Measurements from ENCODE around the gene IL1RAPL1. TPM values are rescaled to one million over a fixed set of nuclear protein-coding genes. Genes with fewer than 3 reads are reported as not detected.

Gene IL1RAPL1
- total RNA-seq, 1 donor from 2014 or later, result 0.16 TPM

DNA sequence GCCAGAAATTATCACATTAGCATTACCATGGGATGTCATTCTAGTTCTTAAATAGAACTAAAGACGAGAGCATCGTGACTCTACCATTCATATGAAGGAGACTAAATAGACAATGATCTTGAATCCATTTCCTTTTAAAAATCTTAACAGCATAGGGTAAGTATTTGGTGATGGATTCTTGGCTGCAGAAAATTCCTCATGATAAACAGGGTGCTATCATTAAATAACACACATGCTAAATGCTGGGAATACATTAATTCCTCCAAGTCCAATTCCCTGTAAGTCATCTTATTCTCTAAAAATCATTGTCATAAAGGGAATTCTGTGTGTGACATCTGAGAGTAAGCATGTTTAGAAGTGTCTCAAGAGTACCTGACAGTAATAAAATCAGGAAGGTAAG, 1157.7 kb downstream of the IL1RAPL1 start:
- no peaks in the 10 kb centered on the region for H3K9me3 ChIP-seq (ENCODE audit: insufficient read depth, low read depth, low read length)
- Mint-ChIP-seq H3K36me3 (ENCODE audit: low read depth, unreplicated experiment) (no peaks in the 10 kb centered on the region), H3K4me3 (ENCODE audit: unreplicated experiment) (no peak overlapping the region), H3K9me3 (ENCODE audit: unreplicated experiment) (no peaks in the 10 kb centered on the region), H3K27me3 (ENCODE audit: low read depth, unreplicated experiment) (no peaks in the 10 kb centered on the region), H3K27ac (ENCODE audit: unreplicated experiment) (no peak overlapping the region), H3K4me1 (ENCODE audit: low read depth, unreplicated experiment) (no peaks in the 10 kb centered on the region)
- no peak overlapping the region for H3K4me2 ChIP-seq (ENCODE audit: low read length)
- H3K4me1 ChIP-seq (ENCODE audit: insufficient read depth, low read length), result no peaks in the 10 kb centered on the region
- no peak overlapping the region for H2AFZ ChIP-seq (ENCODE audit: low read depth, low read length)
- no peak for DNase-seq (ENCODE audit: low read depth)
- H3K27ac ChIP-seq (ENCODE audit: low read depth, low read length), result no peak overlapping the region
- no peaks in the 10 kb centered on the region for H4K20me1 ChIP-seq (ENCODE audit: insufficient read depth, low read length)
- H3K4me3 ChIP-seq (ENCODE audit: insufficient read depth, low read depth, low read length), result no peak overlapping the region
- TF ChIP-seq, protein P1, sequence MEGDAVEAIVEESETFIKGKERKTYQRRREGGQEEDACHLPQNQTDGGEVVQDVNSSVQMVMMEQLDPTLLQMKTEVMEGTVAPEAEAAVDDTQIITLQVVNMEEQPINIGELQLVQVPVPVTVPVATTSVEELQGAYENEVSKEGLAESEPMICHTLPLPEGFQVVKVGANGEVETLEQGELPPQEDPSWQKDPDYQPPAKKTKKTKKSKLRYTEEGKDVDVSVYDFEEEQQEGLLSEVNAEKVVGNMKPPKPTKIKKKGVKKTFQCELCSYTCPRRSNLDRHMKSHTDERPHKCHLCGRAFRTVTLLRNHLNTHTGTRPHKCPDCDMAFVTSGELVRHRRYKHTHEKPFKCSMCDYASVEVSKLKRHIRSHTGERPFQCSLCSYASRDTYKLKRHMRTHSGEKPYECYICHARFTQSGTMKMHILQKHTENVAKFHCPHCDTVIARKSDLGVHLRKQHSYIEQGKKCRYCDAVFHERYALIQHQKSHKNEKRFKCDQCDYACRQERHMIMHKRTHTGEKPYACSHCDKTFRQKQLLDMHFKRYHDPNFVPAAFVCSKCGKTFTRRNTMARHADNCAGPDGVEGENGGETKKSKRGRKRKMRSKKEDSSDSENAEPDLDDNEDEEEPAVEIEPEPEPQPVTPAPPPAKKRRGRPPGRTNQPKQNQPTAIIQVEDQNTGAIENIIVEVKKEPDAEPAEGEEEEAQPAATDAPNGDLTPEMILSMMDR (IDR thresholded peaks at IDR 0.05; ENCODE audit: insufficient read depth, low read depth, low read length), result no peak
- no peak for TF ChIP-seq EZH2 (IDR thresholded peaks at IDR 0.05; ENCODE audit: insufficient read depth, low read length)
- no peaks in the 10 kb centered on the region for H3K36me3 ChIP-seq (ENCODE audit: insufficient read depth, low read length)
- no peaks in the 10 kb centered on the region for H3K79me2 ChIP-seq (ENCODE audit: insufficient read depth, low read length)
- FAIRE-seq, result peak; percentile 84
- H3K27me3 ChIP-seq (ENCODE audit: insufficient read depth, low read length), result no peaks in the 10 kb centered on the region
- no peak overlapping the region for H3K9ac ChIP-seq (ENCODE audit: low read length)

- no peak overlapping the region for H3K27ac ChIP-seq (ENCODE audit: low read depth, low read length)
- H3K79me2 ChIP-seq (ENCODE audit: insufficient read depth, low read length), result no peaks in the 10 kb centered on the region
- H3K36me3 ChIP-seq (ENCODE audit: insufficient read depth, low read length), result no peaks in the 10 kb centered on the region
- no peaks in the 10 kb centered on the region for H3K36me3 Mint-ChIP-seq (ENCODE audit: low read depth, unreplicated experiment)
- no peaks in the 10 kb centered on the region for H3K9me3 Mint-ChIP-seq (ENCODE audit: unreplicated experiment)
- H3K27ac Mint-ChIP-seq (ENCODE audit: unreplicated experiment), result no peak overlapping the region
- H4K20me1 ChIP-seq (ENCODE audit: insufficient read depth, low read length), result no peaks in the 10 kb centered on the region
- no peaks in the 10 kb centered on the region for H3K27me3 Mint-ChIP-seq (ENCODE audit: low read depth, unreplicated experiment)
- no peak overlapping the region for H3K4me2 ChIP-seq (ENCODE audit: low read length)
- no peak overlapping the region for H3K9ac ChIP-seq (ENCODE audit: low read length)
- no peak overlapping the region for H3K4me3 ChIP-seq (ENCODE audit: insufficient read depth, low read depth, low read length)
- H3K27me3 ChIP-seq (ENCODE audit: insufficient read depth, low read length), result no peaks in the 10 kb centered on the region
- no peak for TF ChIP-seq EZH2 (IDR thresholded peaks at IDR 0.05; ENCODE audit: insufficient read depth, low read length)
- TF ChIP-seq, protein P1 (IDR thresholded peaks at IDR 0.05; ENCODE audit: insufficient read depth, low read depth, low read length), result no peak
- no peaks in the 10 kb centered on the region for H3K9me3 ChIP-seq (ENCODE audit: insufficient read depth, low read depth, low read length)
- H2AFZ ChIP-seq (ENCODE audit: low read depth, low read length), result no peak overlapping the region
- H3K4me3 Mint-ChIP-seq (ENCODE audit: unreplicated experiment), result no peak overlapping the region
- H3K4me1 Mint-ChIP-seq (ENCODE audit: low read depth, unreplicated experiment), result no peaks in the 10 kb centered on the region
- peak; percentile 89 for FAIRE-seq
- no peaks in the 10 kb centered on the region for H3K4me1 ChIP-seq (ENCODE audit: insufficient read depth, low read length)
- peak; percentile 57 for DNase-seq (ENCODE audit: low read depth)
Observed at GRCh38 chrX:29746326-29746725, 1159.1 kb downstream of the IL1RAPL1 start.

DNA sequence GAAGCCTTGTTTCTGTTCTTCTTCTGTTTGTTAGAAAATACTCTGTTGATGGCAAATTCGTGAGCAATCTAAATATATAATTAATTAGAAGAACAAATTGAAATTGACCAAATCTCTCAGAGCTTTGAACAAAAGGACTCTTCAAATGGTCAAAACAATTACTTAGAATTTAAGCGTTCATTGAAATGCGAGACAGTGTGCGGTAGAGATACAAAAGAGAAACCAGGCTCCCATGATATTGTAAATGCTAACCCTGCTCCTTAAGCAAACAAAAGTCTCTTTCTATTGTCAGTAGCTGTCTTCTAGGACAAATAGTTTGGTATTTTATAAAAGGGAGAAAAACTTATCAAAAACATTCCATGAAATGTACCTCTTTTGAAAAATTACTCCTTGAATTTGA, 1174.8 kb downstream of the IL1RAPL1 start:
- peak; percentile 22 for DNase-seq (ENCODE audit: low read depth)
- H4K20me1 ChIP-seq (ENCODE audit: insufficient read depth, low read length), result no peaks in the 10 kb centered on the region
- H3K4me1 ChIP-seq (ENCODE audit: insufficient read depth, low read length), result no peaks in the 10 kb centered on the region
- Mint-ChIP-seq H3K36me3 (ENCODE audit: low read depth, unreplicated experiment) (no peaks in the 10 kb centered on the region), H3K27ac (ENCODE audit: unreplicated experiment) (no peak overlapping the region), H3K4me3 (ENCODE audit: unreplicated experiment) (no peak overlapping the region), H3K9me3 (ENCODE audit: unreplicated experiment) (no peaks in the 10 kb centered on the region), H3K4me1 (ENCODE audit: low read depth, unreplicated experiment) (peaks cover 2% of the 10 kb centered on the region), H3K27me3 (ENCODE audit: low read depth, unreplicated experiment) (no peaks in the 10 kb centered on the region)
- peak; percentile 43 for FAIRE-seq
- H3K27ac ChIP-seq (ENCODE audit: low read depth, low read length), result no peak overlapping the region
- TF ChIP-seq, protein P1 (IDR thresholded peaks at IDR 0.05; ENCODE audit: insufficient read depth, low read depth, low read length), result no peak
- TF ChIP-seq EZH2 (IDR thresholded peaks at IDR 0.05; ENCODE audit: insufficient read depth, low read length), result no peak
- H3K9me3 ChIP-seq (ENCODE audit: insufficient read depth, low read depth, low read length), result no peaks in the 10 kb centered on the region
- no peak overlapping the region for H3K4me3 ChIP-seq (ENCODE audit: insufficient read depth, low read depth, low read length)
- H2AFZ ChIP-seq (ENCODE audit: low read depth, low read length), result no peak overlapping the region
- peak overlapping the region; percentile 63 for H3K4me2 ChIP-seq (ENCODE audit: low read length)
- no peak overlapping the region for H3K9ac ChIP-seq (ENCODE audit: low read length)
- no peaks in the 10 kb centered on the region for H3K36me3 ChIP-seq (ENCODE audit: insufficient read depth, low read length)
- no peaks in the 10 kb centered on the region for H3K79me2 ChIP-seq (ENCODE audit: insufficient read depth, low read length)
- no peaks in the 10 kb centered on the region for H3K27me3 ChIP-seq (ENCODE audit: insufficient read depth, low read length)
